ENCODE data around the gene TAF5L. TPM values are rescaled to one million over a fixed set of nuclear protein-coding genes. Genes with fewer than 3 reads are reported as not detected.

Gene TAF5L
- total and polyA plus RNA-seq, 2 experiments from 2014 or later = 5.6 to 17.6 TPM

DNA sequence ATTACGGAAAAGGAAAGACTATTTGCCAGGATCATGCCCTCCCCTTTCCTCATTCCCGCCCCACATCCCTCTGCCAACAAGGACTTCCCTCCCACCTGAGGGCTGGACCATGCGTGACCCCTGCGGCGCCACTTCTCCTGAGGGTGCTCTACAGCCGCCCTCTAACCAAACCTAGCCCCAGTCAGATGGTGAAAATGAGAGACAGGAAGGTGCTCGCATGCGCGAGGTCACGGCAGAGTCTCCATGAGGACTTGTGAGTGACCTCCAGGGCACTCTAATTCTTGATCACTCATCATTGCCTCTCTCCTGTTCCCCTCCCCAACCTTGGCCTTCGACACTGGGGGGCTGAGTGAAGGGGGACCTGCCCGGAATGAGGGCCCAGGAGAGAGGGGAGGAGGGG, 32.1 kb downstream of the TAF5L start:
- Mint-ChIP-seq H3K27me3 (ENCODE audit: insufficient read depth, low read depth, poor library complexity) (peaks cover 2% of the 10 kb centered on the region), H3K4me1 (no peaks in the 10 kb centered on the region), H3K4me3 (no peak overlapping the region), H3K27ac (no peak overlapping the region; the same call in 1 of the 2 replicates), H3K36me3 (ENCODE audit: low read depth) (peaks cover 14% of the 10 kb centered on the region), H3K9me3 (no peaks in the 10 kb centered on the region)
- H3K79me2 ChIP-seq (replicated peaks; ENCODE audit: insufficient read depth) = peaks cover 4% of the 10 kb centered on the region; the same call in 1 of the 2 replicates
- H3K4me2 ChIP-seq = no peak overlapping the region
- TF ChIP-seq, protein P1, sequence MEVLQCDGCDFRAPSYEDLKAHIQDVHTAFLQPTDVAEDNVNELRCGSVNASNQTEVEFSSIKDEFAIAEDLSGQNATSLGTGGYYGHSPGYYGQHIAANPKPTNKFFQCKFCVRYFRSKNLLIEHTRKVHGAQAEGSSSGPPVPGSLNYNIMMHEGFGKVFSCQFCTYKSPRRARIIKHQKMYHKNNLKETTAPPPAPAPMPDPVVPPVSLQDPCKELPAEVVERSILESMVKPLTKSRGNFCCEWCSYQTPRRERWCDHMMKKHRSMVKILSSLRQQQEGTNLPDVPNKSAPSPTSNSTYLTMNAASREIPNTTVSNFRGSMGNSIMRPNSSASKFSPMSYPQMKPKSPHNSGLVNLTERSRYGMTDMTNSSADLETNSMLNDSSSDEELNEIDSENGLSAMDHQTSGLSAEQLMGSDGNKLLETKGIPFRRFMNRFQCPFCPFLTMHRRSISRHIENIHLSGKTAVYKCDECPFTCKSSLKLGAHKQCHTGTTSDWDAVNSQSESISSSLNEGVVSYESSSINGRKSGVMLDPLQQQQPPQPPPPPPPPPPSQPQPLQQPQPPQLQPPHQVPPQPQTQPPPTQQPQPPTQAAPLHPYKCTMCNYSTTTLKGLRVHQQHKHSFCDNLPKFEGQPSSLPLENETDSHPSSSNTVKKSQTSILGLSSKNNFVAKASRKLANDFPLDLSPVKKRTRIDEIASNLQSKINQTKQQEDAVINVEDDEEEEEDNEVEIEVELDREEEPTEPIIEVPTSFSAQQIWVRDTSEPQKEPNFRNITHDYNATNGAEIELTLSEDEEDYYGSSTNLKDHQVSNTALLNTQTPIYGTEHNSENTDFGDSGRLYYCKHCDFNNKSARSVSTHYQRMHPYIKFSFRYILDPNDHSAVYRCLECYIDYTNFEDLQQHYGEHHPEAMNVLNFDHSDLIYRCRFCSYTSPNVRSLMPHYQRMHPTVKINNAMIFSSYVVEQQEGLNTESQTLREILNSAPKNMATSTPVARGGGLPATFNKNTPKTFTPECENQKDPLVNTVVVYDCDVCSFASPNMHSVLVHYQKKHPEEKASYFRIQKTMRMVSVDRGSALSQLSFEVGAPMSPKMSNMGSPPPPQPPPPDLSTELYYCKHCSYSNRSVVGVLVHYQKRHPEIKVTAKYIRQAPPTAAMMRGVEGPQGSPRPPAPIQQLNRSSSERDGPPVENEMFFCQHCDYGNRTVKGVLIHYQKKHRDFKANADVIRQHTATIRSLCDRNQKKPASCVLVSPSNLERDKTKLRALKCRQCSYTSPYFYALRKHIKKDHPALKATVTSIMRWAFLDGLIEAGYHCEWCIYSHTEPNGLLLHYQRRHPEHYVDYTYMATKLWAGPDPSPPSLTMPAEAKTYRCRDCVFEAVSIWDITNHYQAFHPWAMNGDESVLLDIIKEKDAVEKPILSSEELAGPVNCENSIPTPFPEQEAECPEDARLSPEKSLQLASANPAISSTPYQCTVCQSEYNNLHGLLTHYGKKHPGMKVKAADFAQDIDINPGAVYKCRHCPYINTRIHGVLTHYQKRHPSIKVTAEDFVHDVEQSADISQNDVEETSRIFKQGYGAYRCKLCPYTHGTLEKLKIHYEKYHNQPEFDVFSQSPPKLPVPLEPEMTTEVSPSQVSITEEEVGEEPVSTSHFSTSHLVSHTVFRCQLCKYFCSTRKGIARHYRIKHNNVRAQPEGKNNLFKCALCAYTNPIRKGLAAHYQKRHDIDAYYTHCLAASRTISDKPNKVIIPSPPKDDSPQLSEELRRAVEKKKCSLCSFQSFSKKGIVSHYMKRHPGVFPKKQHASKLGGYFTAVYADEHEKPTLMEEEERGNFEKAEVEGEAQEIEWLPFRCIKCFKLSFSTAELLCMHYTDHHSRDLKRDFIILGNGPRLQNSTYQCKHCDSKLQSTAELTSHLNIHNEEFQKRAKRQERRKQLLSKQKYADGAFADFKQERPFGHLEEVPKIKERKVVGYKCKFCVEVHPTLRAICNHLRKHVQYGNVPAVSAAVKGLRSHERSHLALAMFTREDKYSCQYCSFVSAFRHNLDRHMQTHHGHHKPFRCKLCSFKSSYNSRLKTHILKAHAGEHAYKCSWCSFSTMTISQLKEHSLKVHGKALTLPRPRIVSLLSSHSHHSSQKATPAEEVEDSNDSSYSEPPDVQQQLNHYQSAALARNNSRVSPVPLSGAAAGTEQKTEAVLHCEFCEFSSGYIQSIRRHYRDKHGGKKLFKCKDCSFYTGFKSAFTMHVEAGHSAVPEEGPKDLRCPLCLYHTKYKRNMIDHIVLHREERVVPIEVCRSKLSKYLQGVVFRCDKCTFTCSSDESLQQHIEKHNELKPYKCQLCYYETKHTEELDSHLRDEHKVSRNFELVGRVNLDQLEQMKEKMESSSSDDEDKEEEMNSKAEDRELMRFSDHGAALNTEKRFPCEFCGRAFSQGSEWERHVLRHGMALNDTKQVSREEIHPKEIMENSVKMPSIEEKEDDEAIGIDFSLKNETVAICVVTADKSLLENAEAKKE (CRISPR knock-in tag; IDR thresholded peaks at IDR 0.05) = no peak
- TF ChIP-seq EZH2 (IDR thresholded peaks at IDR 0.05; ENCODE audit: low read depth, unreplicated experiment) = no peak
- no peak overlapping the region for H2AFZ ChIP-seq
- ATAC-seq (no peak), DNase-seq (ENCODE audit: low spot score) (no peak)
- no peaks in the 10 kb centered on the region; the same call in 1 of the 2 replicates for H3K36me3 ChIP-seq (ENCODE audit: insufficient read depth)
- no peak overlapping the region for H3K4me3 ChIP-seq
- H4K20me1 ChIP-seq (replicated peaks; ENCODE audit: insufficient read depth) = no peaks in the 10 kb centered on the region
- H3F3A ChIP-seq (replicated peaks; ENCODE audit: low read depth) = no peaks in the 10 kb centered on the region
- no peaks in the 10 kb centered on the region for H3K4me1 ChIP-seq (ENCODE audit: insufficient read depth)
- H3K27ac ChIP-seq (ENCODE audit: low read depth) = no peak overlapping the region
- H3K9me2 ChIP-seq (ENCODE audit: insufficient read depth) = no peaks in the 10 kb centered on the region
- H3K27me3 ChIP-seq (ENCODE audit: insufficient read depth) = no peaks in the 10 kb centered on the region

DNA sequence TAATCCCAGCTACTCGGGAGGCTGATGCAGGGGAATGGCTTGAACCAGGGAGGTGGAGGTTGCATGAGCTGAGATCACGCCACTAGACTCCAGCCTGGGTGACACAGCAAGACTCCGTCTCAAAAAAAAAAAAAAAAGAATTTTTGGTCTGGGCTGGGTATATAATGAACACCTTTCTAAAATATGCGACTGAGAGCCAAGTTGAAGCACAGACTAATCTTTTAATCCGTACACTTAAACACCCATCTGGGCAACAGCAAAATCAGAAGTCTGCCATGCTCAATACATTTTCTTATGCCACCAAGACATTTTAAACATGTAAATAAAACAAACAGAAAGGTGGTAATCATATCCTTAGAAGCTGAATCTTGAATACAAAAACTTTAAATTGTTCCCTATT, 35.8 kb downstream of the TAF5L start:
- no peak overlapping the region for H3K27ac ChIP-seq (ENCODE audit: low read depth)
- no peaks in the 10 kb centered on the region for H4K20me1 ChIP-seq (replicated peaks; ENCODE audit: insufficient read depth)
- no peak overlapping the region for H2AFZ ChIP-seq
- no peak overlapping the region for H3K4me2 ChIP-seq
- no peak for DNase-seq (ENCODE audit: low spot score)
- Mint-ChIP-seq H3K27me3 (ENCODE audit: insufficient read depth, low read depth, poor library complexity) (peaks cover 2% of the 10 kb centered on the region), H3K4me1 (no peaks in the 10 kb centered on the region), H3K27ac (no peak overlapping the region), H3K36me3 (ENCODE audit: low read depth) (peaks cover 12% of the 10 kb centered on the region), H3K4me3 (no peak overlapping the region), H3K9me3 (no peaks in the 10 kb centered on the region; the same call in 2 of the 3 replicates)
- H3K36me3 ChIP-seq (ENCODE audit: insufficient read depth) = no peaks in the 10 kb centered on the region; the same call in 1 of the 2 replicates
- ATAC-seq = no peak
- no peaks in the 10 kb centered on the region for H3K9me2 ChIP-seq (ENCODE audit: insufficient read depth)
- H3K4me3 ChIP-seq = no peak overlapping the region
- H3K79me2 ChIP-seq (replicated peaks; ENCODE audit: insufficient read depth) = no peaks in the 10 kb centered on the region
- H3K4me1 ChIP-seq (ENCODE audit: insufficient read depth) = no peaks in the 10 kb centered on the region
- H3F3A ChIP-seq (replicated peaks; ENCODE audit: low read depth) = no peaks in the 10 kb centered on the region
- H3K27me3 ChIP-seq (ENCODE audit: insufficient read depth) = no peaks in the 10 kb centered on the region
- no peak for TF ChIP-seq ZNF331 (CRISPR knock-in tag; IDR thresholded peaks at IDR 0.05; ENCODE audit: low read depth)
- no peak for TF ChIP-seq JUNB (IDR thresholded peaks at IDR 0.05; ENCODE audit: unreplicated experiment)
- TF ChIP-seq, protein P2, sequence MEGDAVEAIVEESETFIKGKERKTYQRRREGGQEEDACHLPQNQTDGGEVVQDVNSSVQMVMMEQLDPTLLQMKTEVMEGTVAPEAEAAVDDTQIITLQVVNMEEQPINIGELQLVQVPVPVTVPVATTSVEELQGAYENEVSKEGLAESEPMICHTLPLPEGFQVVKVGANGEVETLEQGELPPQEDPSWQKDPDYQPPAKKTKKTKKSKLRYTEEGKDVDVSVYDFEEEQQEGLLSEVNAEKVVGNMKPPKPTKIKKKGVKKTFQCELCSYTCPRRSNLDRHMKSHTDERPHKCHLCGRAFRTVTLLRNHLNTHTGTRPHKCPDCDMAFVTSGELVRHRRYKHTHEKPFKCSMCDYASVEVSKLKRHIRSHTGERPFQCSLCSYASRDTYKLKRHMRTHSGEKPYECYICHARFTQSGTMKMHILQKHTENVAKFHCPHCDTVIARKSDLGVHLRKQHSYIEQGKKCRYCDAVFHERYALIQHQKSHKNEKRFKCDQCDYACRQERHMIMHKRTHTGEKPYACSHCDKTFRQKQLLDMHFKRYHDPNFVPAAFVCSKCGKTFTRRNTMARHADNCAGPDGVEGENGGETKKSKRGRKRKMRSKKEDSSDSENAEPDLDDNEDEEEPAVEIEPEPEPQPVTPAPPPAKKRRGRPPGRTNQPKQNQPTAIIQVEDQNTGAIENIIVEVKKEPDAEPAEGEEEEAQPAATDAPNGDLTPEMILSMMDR (conservative IDR thresholded peaks at IDR 0.05; ENCODE audit: low read depth in 2 of 2) = no peak

Data from GM23338 (cell line).